Activated T-cell treated with anti-CD3 and anti-CD28 coated beads, Interleukin-2, amount 50 U/mL, for 4 hours (primary cell): ENCODE data around the gene GDF9. TPM values are rescaled to one million over a fixed set of nuclear protein-coding genes. Genes with fewer than 3 reads are reported as not detected.

Experiments used
- ATAC-seq, 2 donors: fragments of 200-7000 bp; cut with Tn5 transposase; one replicate each; pipeline ENCODE4 v1.10.0; 2021
- DNase-seq: peaks from one replicate; pipeline ENCODE4 v3.0.0-alpha.2; 2020
- H3K27me3 Mint-ChIP-seq: one replicate; pipeline ENCODE4 v1.8.0; 2021; ENCODE audit warnings: low read depth, mixed read lengths
- H3K36me3 Mint-ChIP-seq: one replicate; pipeline ENCODE4 v1.8.0; 2022; ENCODE audit warnings: mixed read lengths; ENCODE audit not compliant: insufficient read depth
- H3K4me1 Mint-ChIP-seq: one replicate; pipeline ENCODE4 v1.8.0; 2021; ENCODE audit warnings: low read depth, mixed read lengths
- H3K4me3 Mint-ChIP-seq: one replicate; pipeline ENCODE4 v1.8.0; 2021; ENCODE audit warnings: mild to moderate bottlenecking, moderate library complexity, mixed read lengths
- H3K9me3 Mint-ChIP-seq: one replicate; pipeline ENCODE4 v1.8.0; 2021; ENCODE audit warnings: mixed read lengths
- total RNA-seq, 3 donors: library from RNA; stranded (reverse); gene quantifications; one replicate each; pipeline ENCODE4 v1.2.1, GENCODE V29; 2021

The GDF9 gene
- total RNA-seq, 3 donors from 2014 or later: 0.27 to 0.89 (median 0.32) TPM

- Mint-ChIP-seq H3K4me3 (no peak overlapping the region), H3K4me1 (no peaks in the 10 kb centered on the region), H3K36me3 (no peaks in the 10 kb centered on the region), H3K27me3 (no peaks in the 10 kb centered on the region), H3K9me3 (no peaks in the 10 kb centered on the region)
- no peak for DNase-seq
- no peak for ATAC-seq
Observed at GRCh38 chr5:132836852-132837251, 29.4 kb downstream of the GDF9 start.

GRCh38 chr5:132834057-132834456 is 32.2 kb downstream of the GDF9 start:
- Mint-ChIP-seq H3K9me3 (no peaks in the 10 kb centered on the region), H3K4me3 (no peak overlapping the region), H3K4me1 (peaks cover 10% of the 10 kb centered on the region), H3K36me3 (no peaks in the 10 kb centered on the region), H3K27me3 (peaks cover 17% of the 10 kb centered on the region)
- DNase-seq (no peak), ATAC-seq (no peak)

GRCh38 chr5:132832612-132833011 is 33.7 kb downstream of the GDF9 start:
- ATAC-seq: no peak
- Mint-ChIP-seq H3K9me3 (no peaks in the 10 kb centered on the region), H3K4me3 (no peak overlapping the region), H3K36me3 (no peaks in the 10 kb centered on the region), H3K27me3 (peaks cover 26% of the 10 kb centered on the region), H3K4me1 (peaks cover 10% of the 10 kb centered on the region)
- no peak for DNase-seq

- ATAC-seq (no peak), DNase-seq (no peak)
- no peaks in the 10 kb centered on the region for H3K9me3 Mint-ChIP-seq
- H3K27me3 Mint-ChIP-seq: peaks cover 40% of the 10 kb centered on the region
- H3K36me3 Mint-ChIP-seq: no peaks in the 10 kb centered on the region
- H3K4me3 Mint-ChIP-seq: peak overlapping the region; percentile 74
- H3K4me1 Mint-ChIP-seq: peaks cover 10% of the 10 kb centered on the region
Observed at GRCh38 chr5:132831095-132831860, 35.0 kb downstream of the GDF9 start.

- Mint-ChIP-seq H3K9me3 (no peaks in the 10 kb centered on the region), H3K27me3 (peaks cover 45% of the 10 kb centered on the region), H3K4me1 (peaks cover 10% of the 10 kb centered on the region), H3K4me3 (peak within 1 kb of the TSS; percentile 82), H3K36me3 (no peaks in the 10 kb centered on the region)
- DNase-seq (no peak), ATAC-seq (peak; percentile 38 to 46)
Observed at GRCh38 chr5:132830436-132831094, 35.7 kb downstream of the GDF9 start, which contains the start of gene SHROOM1. Gene SHROOM1 (minus strand): TSS chr5:132830647. CDS start chr5:132826140, 4,507 bp downstream.

- DNase-seq: peak; percentile 65
- peaks cover 10% of the 10 kb centered on the region for H3K4me1 Mint-ChIP-seq
- H3K36me3 Mint-ChIP-seq: no peaks in the 10 kb centered on the region
- H3K27me3 Mint-ChIP-seq: peaks cover 47% of the 10 kb centered on the region
- ATAC-seq: peak; percentile 89
- no peaks in the 10 kb centered on the region for H3K9me3 Mint-ChIP-seq
- H3K4me3 Mint-ChIP-seq: peak overlapping the region; percentile 82
Observed at GRCh38 chr5:132829742-132830435, 36.4 kb downstream of the GDF9 start.

GRCh38 chr5:132828846-132829494 is 37.3 kb downstream of the GDF9 start:
- Mint-ChIP-seq H3K9me3 (no peaks in the 10 kb centered on the region), H3K4me1 (peaks cover 10% of the 10 kb centered on the region), H3K36me3 (no peaks in the 10 kb centered on the region), H3K4me3 (peak overlapping the region; percentile 82), H3K27me3 (peaks cover 54% of the 10 kb centered on the region)
- DNase-seq (no peak), ATAC-seq (no peak)

- H3K9me3 Mint-ChIP-seq: no peaks in the 10 kb centered on the region
- DNase-seq (no peak), ATAC-seq (no peak)
- no peaks in the 10 kb centered on the region for H3K36me3 Mint-ChIP-seq
- peaks cover 60% of the 10 kb centered on the region for H3K27me3 Mint-ChIP-seq
- peaks cover 10% of the 10 kb centered on the region for H3K4me1 Mint-ChIP-seq
- no peak overlapping the region for H3K4me3 Mint-ChIP-seq
Observed at GRCh38 chr5:132827943-132828673, 38.2 kb downstream of the GDF9 start.

- ATAC-seq (no peak), DNase-seq (no peak)
- Mint-ChIP-seq H3K4me3 (peak overlapping the region; percentile 4), H3K36me3 (no peaks in the 10 kb centered on the region), H3K4me1 (peaks cover 10% of the 10 kb centered on the region), H3K9me3 (no peaks in the 10 kb centered on the region), H3K27me3 (peaks cover 62% of the 10 kb centered on the region)
Observed at GRCh38 chr5:132826424-132827082, 39.7 kb downstream of the GDF9 start.

GRCh38 chr5:132825834-132826391 is 40.4 kb downstream of the GDF9 start:
- no peak for DNase-seq
- peak; percentile 26 to 33 for ATAC-seq
- Mint-ChIP-seq H3K27me3 (peaks cover 56% of the 10 kb centered on the region), H3K9me3 (no peaks in the 10 kb centered on the region), H3K36me3 (no peaks in the 10 kb centered on the region), H3K4me1 (peaks cover 6% of the 10 kb centered on the region), H3K4me3 (no peak overlapping the region)

GRCh38 chr5:132825033-132825833 is 41.0 kb downstream of the GDF9 start:
- no peaks in the 10 kb centered on the region for H3K36me3 Mint-ChIP-seq
- H3K4me1 Mint-ChIP-seq: peaks cover 6% of the 10 kb centered on the region
- peaks cover 56% of the 10 kb centered on the region for H3K27me3 Mint-ChIP-seq
- no peaks in the 10 kb centered on the region for H3K9me3 Mint-ChIP-seq
- ATAC-seq (peak; percentile 7 to 15), DNase-seq (no peak)
- H3K4me3 Mint-ChIP-seq: no peak overlapping the region

GRCh38 chr5:132824426-132824825 is 41.8 kb downstream of the GDF9 start:
- Mint-ChIP-seq H3K36me3 (no peaks in the 10 kb centered on the region), H3K4me3 (no peak overlapping the region), H3K27me3 (peaks cover 54% of the 10 kb centered on the region), H3K4me1 (peaks cover 9% of the 10 kb centered on the region), H3K9me3 (no peaks in the 10 kb centered on the region)
- DNase-seq: no peak
- no peak for ATAC-seq
